HEK293 (cell line): ENCODE measurements around the gene SPINK6.

Experiments used
- CTCF ChIA-PET: fragments of 350-600 bp; formaldehyde crosslinking; extraction: SDS; loops from one replicate; lab custom pipeline; 2021; ENCODE audit warnings: antibody characterized with exemption; lab: Yijun Ruan, JAX
- POLR2A ChIA-PET: fragments of 300-600 bp; formaldehyde crosslinking; extraction: SDS; loops from one replicate; lab custom pipeline; 2020; ENCODE audit warnings: antibody characterized with exemption, inconsistent platforms; lab: Yijun Ruan, JAX
- H3K27ac ChIP-seq: fragments of 200-500 bp; sonication (Bioruptor generic); 2 replicates; pipeline ENCODE4 v1.5.1; 2014; ENCODE audit warnings: low read depth, low read length, control low read depth, inconsistent platforms; ENCODE audit errors: extremely low read depth
- H3K36me3 ChIP-seq, 2 experiments: fragments of 200-500 bp in 1 of 2; sonication (Bioruptor generic) in 1 of 2; 1 replicate in 1 of 2; 2 replicates in 1 of 2; pipeline ENCODE4 v1.5.1; 2014 to 2017; ENCODE audit warnings: inconsistent platforms in 2 of 2, low read length in 2 of 2; ENCODE audit not compliant: control insufficient read depth in 2 of 2, insufficient read depth in 1 of 2
- H3K4me1 ChIP-seq: fragments of 200-500 bp; sonication (Bioruptor generic); 2 replicates; pipeline ENCODE4 v1.5.1; 2014; ENCODE audit warnings: mild to moderate bottlenecking, low read length, inconsistent platforms; ENCODE audit not compliant: control insufficient read depth, insufficient read depth
- H3K4me3 ChIP-seq: 2 replicates; pipeline ENCODE4 v1.5.1; 2011; ENCODE audit warnings: low read depth, mild to moderate bottlenecking, control low read depth, low read length, moderate library complexity
- H3K9me3 ChIP-seq: fragments of 200-500 bp; sonication (Bioruptor generic); 2 replicates; pipeline ENCODE4 v1.5.1; 2014; ENCODE audit warnings: low read depth, low read length, inconsistent platforms; ENCODE audit not compliant: control insufficient read depth, insufficient read depth
- CTCF ChIP-seq: fragments of 450-650 bp; formaldehyde crosslinking; IDR thresholded peaks from 2 replicates; pipeline ENCODE4 v1.5.1; 2016; ENCODE audit warnings: missing biosample characterization, missing genetic modification characterization
- KLF7 ChIP-seq: fragments of 450-650 bp; formaldehyde crosslinking; IDR thresholded peaks from 2 replicates; pipeline ENCODE4 v1.5.1; 2016; ENCODE audit warnings: missing biosample characterization, missing genetic modification characterization, borderline replicate concordance
- OSR2 ChIP-seq: fragments of 450-650 bp; formaldehyde crosslinking; IDR thresholded peaks from 2 replicates; pipeline ENCODE4 v1.5.1; 2016; ENCODE audit warnings: missing biosample characterization, missing genetic modification characterization
- ZNF114 ChIP-seq: fragments of 450-650 bp; formaldehyde crosslinking; IDR thresholded peaks from 2 replicates; pipeline ENCODE4 v1.5.0; 2017; ENCODE audit warnings: missing biosample characterization, missing genetic modification characterization
- ZNF146 ChIP-seq: fragments of 450-650 bp; formaldehyde crosslinking; IDR thresholded peaks from 2 replicates; pipeline ENCODE4 v1.5.1; 2016; ENCODE audit warnings: missing biosample characterization, missing genetic modification characterization
- ZNF280C ChIP-seq: fragments of 450-650 bp; formaldehyde crosslinking; IDR thresholded peaks from 2 replicates; pipeline ENCODE4 v1.5.1; 2016; ENCODE audit warnings: missing biosample characterization, missing genetic modification characterization
- ZNF416 ChIP-seq: fragments of 450-650 bp; formaldehyde crosslinking; IDR thresholded peaks from 2 replicates; pipeline ENCODE4 v1.5.1; 2016; ENCODE audit warnings: missing biosample characterization, missing genetic modification characterization
- ZNF510 ChIP-seq: fragments of 450-650 bp; formaldehyde crosslinking; IDR thresholded peaks from 2 replicates; pipeline ENCODE4 v1.5.1; 2018; ENCODE audit warnings: mild to moderate bottlenecking, missing genetic modification characterization, missing biosample characterization; ENCODE audit not compliant: insufficient replicate concordance
- ZNF555 ChIP-seq: fragments of 450-650 bp; formaldehyde crosslinking; conservative IDR thresholded peaks from 2 replicates; pipeline ENCODE4 v1.5.1; 2017; ENCODE audit warnings: missing biosample characterization, mild to moderate bottlenecking, missing genetic modification characterization, inconsistent platforms
- ZNF571 ChIP-seq: fragments of 450-650 bp; formaldehyde crosslinking; IDR thresholded peaks from 2 replicates; pipeline ENCODE4 v1.5.0; 2017; ENCODE audit warnings: missing biosample characterization, missing genetic modification characterization
- ZNF645 ChIP-seq: fragments of 450-650 bp; formaldehyde crosslinking; IDR thresholded peaks from 2 replicates; pipeline ENCODE4; 2016; ENCODE audit warnings: missing biosample characterization, missing genetic modification characterization
- ZNF654 ChIP-seq: fragments of 450-650 bp; formaldehyde crosslinking; IDR thresholded peaks from 2 replicates; pipeline ENCODE4 v1.5.1; 2016; ENCODE audit warnings: low read depth, missing biosample characterization, missing genetic modification characterization
- ZNF701 ChIP-seq: fragments of 450-650 bp; formaldehyde crosslinking; IDR thresholded peaks from 2 replicates; pipeline ENCODE4 v1.5.1; 2016; ENCODE audit warnings: missing biosample characterization, missing genetic modification characterization
- ZNF76 ChIP-seq: fragments of 450-650 bp; formaldehyde crosslinking; IDR thresholded peaks from 2 replicates; pipeline ENCODE4; 2016; ENCODE audit warnings: low read depth, missing biosample characterization, missing genetic modification characterization, borderline replicate concordance
- ZSCAN4 ChIP-seq: fragments of 450-650 bp; formaldehyde crosslinking; IDR thresholded peaks from 2 replicates; pipeline ENCODE4 v1.5.1; 2017; ENCODE audit warnings: missing biosample characterization, missing genetic modification characterization

The SPINK6 gene

GRCh38 chr5:148179234-148179824, 23.5 kb upstream of the SPINK6 start:
- no peaks in the 10 kb centered on the region for H3K9me3 ChIP-seq
- POLR2A ChIA-PET = no interaction called here
- no peak overlapping the region for H3K27ac ChIP-seq
- H3K4me3 ChIP-seq = no peak overlapping the region
- no peaks in the 10 kb centered on the region for H3K4me1 ChIP-seq
- CTCF ChIA-PET = interaction anchor here (0.6 to 3.0 kb wide), 32 partner anchors 9 to 1090 kb away, joined by 3 to 47 read pairs (median 4); no protein-coding TSS in a partner anchor
- no peaks in the 10 kb centered on the region for H3K36me3 ChIP-seq
- TF ChIP-seq ZNF654 (tag by site-specific recombination) = peak; percentile 90
- TF ChIP-seq CTCF = peak; percentile 11; the same call in 1 of the 2 replicates
- no peak for TF ChIP-seq ZNF701 (tag by site-specific recombination)
- no peak for TF ChIP-seq ZNF645 (tag by site-specific recombination)
- no peak for TF ChIP-seq ZNF114

GRCh38 chr5:148186248-148187003, 16.4 kb upstream of the SPINK6 start:
- H3K27ac ChIP-seq = no peak overlapping the region
- TF ChIP-seq ZNF510 (tag by site-specific recombination) (no peak), ZNF280C (tag by site-specific recombination) (no peak), ZNF555 (tag by site-specific recombination) (no peak)
- H3K9me3 ChIP-seq = no peaks in the 10 kb centered on the region
- H3K36me3 ChIP-seq = no peaks in the 10 kb centered on the region
- ChIA-PET POLR2A (no interaction called here), CTCF (interaction anchor here (0.6 to 1.3 kb wide), 4 partner anchors 66 to 547 kb away, joined by 3 to 5 read pairs (median 4); no protein-coding TSS in a partner anchor)
- H3K4me1 ChIP-seq = no peaks in the 10 kb centered on the region
- H3K4me3 ChIP-seq = no peak overlapping the region

GRCh38 chr5:148191010-148191409, 11.8 kb upstream of the SPINK6 start:
- Histone ChIP-seq H3K36me3 (no peaks in the 10 kb centered on the region), H3K27ac (no peak overlapping the region), H3K4me3 (no peak overlapping the region), H3K4me1 (no peaks in the 10 kb centered on the region), H3K9me3 (no peaks in the 10 kb centered on the region)
- ChIA-PET CTCF (no interaction called here), POLR2A (no interaction called here)
- TF ChIP-seq ZNF416 (tag by site-specific recombination) = no peak
- TF ChIP-seq OSR2 = no peak
- no peak for TF ChIP-seq ZNF76 (tag by site-specific recombination)
- TF ChIP-seq ZNF571 (tag by site-specific recombination) = no peak
- TF ChIP-seq ZNF146 (tag by site-specific recombination) = no peak
- TF ChIP-seq KLF7 = no peak
- TF ChIP-seq ZSCAN4 (tag by site-specific recombination) = no peak
